IMR-90 (cell line): ENCODE results near the gene MEPE.

Experiments used
- BHLHE40 ChIP-seq: fragments of 150-350 bp; IDR thresholded peaks from 2 replicates; pipeline ENCODE4 v1.6.1; 2016; ENCODE audit warnings: mild to moderate bottlenecking, low read depth, low read length
- CEBPB ChIP-seq: IDR thresholded peaks from 2 replicates; pipeline ENCODE4 v1.6.1; 2012; ENCODE audit warnings: low read depth, low read length, improper control_type of control experiment
- CHD1 ChIP-seq: IDR thresholded peaks from 2 replicates; pipeline ENCODE4 v1.6.1; 2012; ENCODE audit warnings: low read depth, low read length, improper control_type of control experiment
- CTCF ChIP-seq: conservative IDR thresholded peaks from 2 replicates; pipeline ENCODE4 v1.5.1; 2012; ENCODE audit warnings: mild to moderate bottlenecking, low read depth, low read length, improper control_type of control experiment
- ELK1 ChIP-seq: fragments of 150-350 bp; IDR thresholded peaks from 2 replicates; pipeline ENCODE4 v1.6.1; 2016; ENCODE audit warnings: low read depth, mild to moderate bottlenecking, low read length, moderate library complexity, borderline replicate concordance
- MAFK ChIP-seq: IDR thresholded peaks from 2 replicates; pipeline ENCODE4 v1.6.1; 2012; ENCODE audit warnings: low read depth, low read length, improper control_type of control experiment
- MXI1 ChIP-seq: IDR thresholded peaks from 2 replicates; pipeline ENCODE4 v1.6.1; 2012; ENCODE audit warnings: low read depth, mild to moderate bottlenecking, low read length, moderate library complexity, borderline replicate concordance
- POLR2A ChIP-seq: IDR thresholded peaks from 2 replicates; pipeline ENCODE4 v1.6.1; 2012; ENCODE audit warnings: mild to moderate bottlenecking, low read depth, low read length
- RAD21 ChIP-seq: IDR thresholded peaks from 2 replicates; pipeline ENCODE4 v1.6.1; 2012; ENCODE audit warnings: low read length, improper control_type of control experiment
- RCOR1 ChIP-seq: IDR thresholded peaks from 2 replicates; pipeline ENCODE4 v1.6.1; 2012; ENCODE audit warnings: mild to moderate bottlenecking, low read length, improper control_type of control experiment; ENCODE audit not compliant: insufficient replicate concordance
- SMC3 ChIP-seq: fragments of 150-350 bp; IDR thresholded peaks from 2 replicates; pipeline ENCODE4 v1.6.1; 2016; ENCODE audit warnings: low read depth, mild to moderate bottlenecking, antibody characterized with exemption, low read length, moderate library complexity

- no peak for TF ChIP-seq CTCF
- TF ChIP-seq BHLHE40: no peak
- no peak for TF ChIP-seq POLR2A
- TF ChIP-seq MXI1: no peak
- no peak for TF ChIP-seq SMC3
- TF ChIP-seq RAD21: no peak
- TF ChIP-seq MAFK: no peak
- TF ChIP-seq RCOR1: no peak
- TF ChIP-seq CEBPB: no peak
- no peak for TF ChIP-seq CHD1
- no peak for TF ChIP-seq ELK1
Measured at GRCh38 chr4:87865288-87865687, 32.5 kb downstream of the MEPE start.
